ENCODE measurements around the gene NAALADL2.

DNA sequence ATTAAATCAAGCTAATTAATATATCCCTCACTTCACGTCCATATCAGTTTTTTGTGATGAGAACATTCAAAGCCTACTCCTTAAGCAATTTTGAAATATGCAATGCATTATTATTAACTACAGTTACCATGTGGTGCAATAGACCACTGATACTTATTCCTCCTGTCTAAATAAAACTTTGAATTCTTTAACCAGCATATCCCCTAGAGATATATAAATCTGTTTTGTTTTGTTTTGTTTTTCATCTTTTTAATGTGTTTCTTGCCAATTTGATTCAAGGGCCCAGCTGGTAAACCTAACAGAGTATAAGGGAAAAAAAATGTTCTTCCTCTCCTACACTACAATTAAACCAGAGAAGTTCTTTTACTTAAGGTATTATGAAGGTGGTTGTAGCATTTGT lies 524.2 kb downstream of the NAALADL2 start:
- TF ChIP-seq, protein P1, sequence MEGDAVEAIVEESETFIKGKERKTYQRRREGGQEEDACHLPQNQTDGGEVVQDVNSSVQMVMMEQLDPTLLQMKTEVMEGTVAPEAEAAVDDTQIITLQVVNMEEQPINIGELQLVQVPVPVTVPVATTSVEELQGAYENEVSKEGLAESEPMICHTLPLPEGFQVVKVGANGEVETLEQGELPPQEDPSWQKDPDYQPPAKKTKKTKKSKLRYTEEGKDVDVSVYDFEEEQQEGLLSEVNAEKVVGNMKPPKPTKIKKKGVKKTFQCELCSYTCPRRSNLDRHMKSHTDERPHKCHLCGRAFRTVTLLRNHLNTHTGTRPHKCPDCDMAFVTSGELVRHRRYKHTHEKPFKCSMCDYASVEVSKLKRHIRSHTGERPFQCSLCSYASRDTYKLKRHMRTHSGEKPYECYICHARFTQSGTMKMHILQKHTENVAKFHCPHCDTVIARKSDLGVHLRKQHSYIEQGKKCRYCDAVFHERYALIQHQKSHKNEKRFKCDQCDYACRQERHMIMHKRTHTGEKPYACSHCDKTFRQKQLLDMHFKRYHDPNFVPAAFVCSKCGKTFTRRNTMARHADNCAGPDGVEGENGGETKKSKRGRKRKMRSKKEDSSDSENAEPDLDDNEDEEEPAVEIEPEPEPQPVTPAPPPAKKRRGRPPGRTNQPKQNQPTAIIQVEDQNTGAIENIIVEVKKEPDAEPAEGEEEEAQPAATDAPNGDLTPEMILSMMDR (IDR thresholded peaks at IDR 0.05): no peak
- TF ChIP-seq POLR2A (IDR thresholded peaks at IDR 0.05) (no peak), POLR2AphosphoS5 (IDR thresholded peaks at IDR 0.05; ENCODE audit: insufficient read depth in 1 of 2, low read depth in 1 of 2) (no peak)

Data from vagina (tissue), 2 donors.